ENCODE results near the gene GTSE1. TPM values are rescaled to one million over a fixed set of nuclear protein-coding genes. Genes with fewer than 3 reads are reported as not detected.

The GTSE1 gene
- total RNA-seq, 1 donor from 2014 or later = 0.95 TPM

- ATAC-seq (ENCODE audit: low read depth) = peak; percentile 9
- DNase-seq = no peak
- peaks cover 46% of the 10 kb centered on the region for H3K36me3 Mint-ChIP-seq (ENCODE audit: low read depth)
- peak overlapping the region; percentile 79 for H3K27ac Mint-ChIP-seq
- CTCF ChIA-PET = interaction anchor here (1.1 kb wide), 1 partner anchor 32 kb away, joined by 3 read pairs; no protein-coding TSS in a partner anchor
- no peaks in the 10 kb centered on the region for H3K9me3 Mint-ChIP-seq
- H3K4me3 Mint-ChIP-seq = peak overlapping the region; percentile 93
- TF ChIP-seq CTCF (IDR thresholded peaks at IDR 0.05) = no peak
- peaks cover 26% of the 10 kb centered on the region for H3K4me1 Mint-ChIP-seq
- H3K27me3 Mint-ChIP-seq = no peaks in the 10 kb centered on the region
- POLR2A ChIA-PET = interaction anchor here (0.7 to 1.7 kb wide), 14 partner anchors 37 to 426 kb away, joined by 3 to 5 read pairs (median 3); partner anchors contain the start of genes CDPF1, GTSE1 and TBC1D22A
- intact Hi-C loops (cut with micrococcal nuclease) = loop anchor here (5.0 to 10.0 kb wide), 2 partner anchors 84 to 302 kb away; partner anchors contain the start of gene CDPF1
These were observed 39.7 kb downstream of the GTSE1 start for GRCh38 chr22:46336119-46337078.

GRCh38 chr22:46337870-46338269, 41.2 kb downstream of the GTSE1 start:
- ChIA-PET CTCF (no interaction called here), POLR2A (no interaction called here)
- Mint-ChIP-seq H3K4me1 (peaks cover 26% of the 10 kb centered on the region), H3K4me3 (no peak overlapping the region), H3K27ac (no peak overlapping the region), H3K27me3 (no peaks in the 10 kb centered on the region), H3K9me3 (no peaks in the 10 kb centered on the region), H3K36me3 (ENCODE audit: low read depth) (peaks cover 59% of the 10 kb centered on the region)
- no peak for TF ChIP-seq CTCF (IDR thresholded peaks at IDR 0.05)
- intact Hi-C loops (cut with micrococcal nuclease) = loop anchor here (5.0 to 10.0 kb wide), 2 partner anchors 86 to 303 kb away; partner anchors contain the start of gene CDPF1
- DNase-seq = no peak
- ATAC-seq (ENCODE audit: low read depth) = no peak

- Mint-ChIP-seq H3K36me3 (ENCODE audit: low read depth) (peaks cover 67% of the 10 kb centered on the region), H3K4me3 (no peak overlapping the region), H3K27ac (no peak overlapping the region), H3K9me3 (no peaks in the 10 kb centered on the region), H3K4me1 (peaks cover 26% of the 10 kb centered on the region), H3K27me3 (no peaks in the 10 kb centered on the region)
- intact Hi-C loops (cut with micrococcal nuclease) = loop anchor here (5.0 to 10.0 kb wide), 2 partner anchors 86 to 304 kb away; partner anchors contain the start of gene CDPF1
- ChIA-PET POLR2A (no interaction called here), CTCF (no interaction called here)
- DNase-seq (no peak), ATAC-seq (ENCODE audit: low read depth) (no peak)
- no peak for TF ChIP-seq CTCF (IDR thresholded peaks at IDR 0.05)
These were observed 42.0 kb downstream of the GTSE1 start for GRCh38 chr22:46338636-46339035.

GRCh38 chr22:46339956-46340355, 43.3 kb downstream of the GTSE1 start:
- H3K4me1 Mint-ChIP-seq = peaks cover 24% of the 10 kb centered on the region
- CTCF ChIA-PET = interaction anchor here (0.5 kb wide), 1 partner anchor 10 kb away, joined by 3 read pairs; no protein-coding TSS in a partner anchor
- H3K9me3 Mint-ChIP-seq = no peaks in the 10 kb centered on the region
- POLR2A ChIA-PET = no interaction called here
- intact Hi-C loops (cut with micrococcal nuclease) = loop anchor here (5.0 to 10.0 kb wide), 2 partner anchors 88 to 305 kb away; partner anchors contain the start of gene CDPF1
- no peak overlapping the region for H3K27ac Mint-ChIP-seq
- TF ChIP-seq CTCF (IDR thresholded peaks at IDR 0.05) = no peak
- H3K36me3 Mint-ChIP-seq (ENCODE audit: low read depth) = peaks cover 79% of the 10 kb centered on the region
- ATAC-seq (ENCODE audit: low read depth) (no peak), DNase-seq (no peak)
- H3K27me3 Mint-ChIP-seq = no peaks in the 10 kb centered on the region
- H3K4me3 Mint-ChIP-seq = no peak overlapping the region

- DNase-seq = no peak
- no peak for TF ChIP-seq CTCF (IDR thresholded peaks at IDR 0.05)
- Mint-ChIP-seq H3K4me1 (peaks cover 22% of the 10 kb centered on the region), H3K9me3 (no peaks in the 10 kb centered on the region), H3K27me3 (no peaks in the 10 kb centered on the region), H3K27ac (no peak overlapping the region), H3K36me3 (ENCODE audit: low read depth) (peaks cover 81% of the 10 kb centered on the region), H3K4me3 (no peak overlapping the region)
- intact Hi-C loops (cut with micrococcal nuclease) = no loop called here
- POLR2A ChIA-PET = no interaction called here
- CTCF ChIA-PET = interaction anchor here (0.5 kb wide), 1 partner anchor 11 kb away, joined by 3 read pairs; no protein-coding TSS in a partner anchor
- no peak for ATAC-seq (ENCODE audit: low read depth)
These were observed 44.0 kb downstream of the GTSE1 start for GRCh38 chr22:46340676-46341075.

Data from activated B cell treated with CpG ODN at 0.5 μM for 24 hours (primary cell).